AG04450 (cell line): ENCODE results near the gene TUBGCP3. TPM values are rescaled to one million over a fixed set of nuclear protein-coding genes. Genes with fewer than 3 reads are reported as not detected.

Experiments
- CTCF ChIA-PET: fragments of 300-600, 350-600 bp; formaldehyde crosslinking; extraction: SDS; loops from one replicate; lab custom pipeline; 2022; ENCODE audit warnings: antibody characterized with exemption, inconsistent platforms; lab: Charles Lee
- POLR2A ChIA-PET: fragments of 350-600 bp; formaldehyde crosslinking; extraction: SDS; loops from one replicate; lab custom pipeline; 2021; ENCODE audit warnings: antibody characterized with exemption, inconsistent platforms; lab: Yijun Ruan, JAX
- DNase-seq: peaks from one replicate; pipeline ENCODE4 v3.0.0-alpha.2; 2011; ENCODE audit warnings: low read depth, low spot score
- H3K27ac ChIP-seq: one replicate; pipeline ENCODE4 v1.5.1; 2012; ENCODE audit warnings: low read depth, low read length, control low read depth
- H3K27me3 ChIP-seq: one replicate; pipeline ENCODE4 v1.6.0; 2012; ENCODE audit warnings: low read length; ENCODE audit not compliant: control insufficient read depth, insufficient read depth
- H3K4me3 ChIP-seq: 2 replicates; pipeline ENCODE4 v1.5.1; 2011; ENCODE audit warnings: mild to moderate bottlenecking, low read depth, low read length, control low read depth
- H3K9me3 ChIP-seq: 2 replicates; pipeline ENCODE4 v1.5.1; 2012; ENCODE audit warnings: low read length; ENCODE audit not compliant: control insufficient read depth, insufficient read depth
- polyA plus RNA-seq: library from polyadenylated mRNA; depleted of rRNA; stranded (reverse); fragments of >200 nt; gene quantifications from 2 replicates; pipeline ENCODE4 v1.2.3, GENCODE V29; 2011
- TF ChIP-seq, protein P1 (sequence below): IDR thresholded peaks from 2 replicates; pipeline ENCODE4 v1.5.1; 2011; ENCODE audit warnings: low read depth, low read length, control low read depth, inconsistent platforms

The TUBGCP3 gene
- polyA plus RNA-seq, 1 experiment = 11.3 TPM

DNA sequence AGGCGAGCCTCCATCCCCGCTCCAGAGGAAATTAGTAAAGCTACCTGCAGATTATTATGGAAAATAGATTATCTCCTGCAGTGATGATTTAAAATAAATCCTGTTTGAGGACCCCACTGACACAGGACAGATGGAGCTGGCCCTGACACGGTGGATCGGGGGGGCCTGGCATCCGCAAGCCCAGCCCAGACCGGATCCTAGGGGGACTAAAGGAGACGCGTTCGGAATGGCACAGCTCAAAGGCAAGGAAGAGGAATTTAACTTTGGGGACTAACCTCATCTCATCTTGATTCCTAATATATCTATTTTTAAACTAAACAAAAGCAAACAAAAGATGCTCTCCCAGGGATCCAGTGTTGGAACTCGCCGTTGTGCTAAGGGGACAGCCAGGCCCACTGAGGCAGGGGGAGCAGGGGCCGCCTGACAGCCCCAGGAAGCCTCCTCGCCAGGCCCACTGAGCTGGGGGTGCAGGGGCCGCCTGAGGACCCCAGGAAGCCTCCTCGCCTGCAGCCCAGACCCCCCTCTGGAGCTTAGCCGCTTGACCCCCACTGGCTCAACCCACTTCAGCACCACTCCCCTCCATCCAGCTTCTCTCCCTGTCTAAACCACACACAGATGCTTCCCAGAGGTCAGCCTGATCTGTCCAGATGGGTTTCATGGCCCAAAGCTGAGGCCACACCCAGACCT is 133.2 kb downstream of the TUBGCP3 start:
- peaks cover 37% of the 10 kb centered on the region for H3K9me3 ChIP-seq
- ChIA-PET CTCF (no interaction called here), POLR2A (no interaction called here)
- H3K27me3 ChIP-seq = no peaks in the 10 kb centered on the region
- H3K27ac ChIP-seq = no peak overlapping the region
- TF ChIP-seq, protein P1, sequence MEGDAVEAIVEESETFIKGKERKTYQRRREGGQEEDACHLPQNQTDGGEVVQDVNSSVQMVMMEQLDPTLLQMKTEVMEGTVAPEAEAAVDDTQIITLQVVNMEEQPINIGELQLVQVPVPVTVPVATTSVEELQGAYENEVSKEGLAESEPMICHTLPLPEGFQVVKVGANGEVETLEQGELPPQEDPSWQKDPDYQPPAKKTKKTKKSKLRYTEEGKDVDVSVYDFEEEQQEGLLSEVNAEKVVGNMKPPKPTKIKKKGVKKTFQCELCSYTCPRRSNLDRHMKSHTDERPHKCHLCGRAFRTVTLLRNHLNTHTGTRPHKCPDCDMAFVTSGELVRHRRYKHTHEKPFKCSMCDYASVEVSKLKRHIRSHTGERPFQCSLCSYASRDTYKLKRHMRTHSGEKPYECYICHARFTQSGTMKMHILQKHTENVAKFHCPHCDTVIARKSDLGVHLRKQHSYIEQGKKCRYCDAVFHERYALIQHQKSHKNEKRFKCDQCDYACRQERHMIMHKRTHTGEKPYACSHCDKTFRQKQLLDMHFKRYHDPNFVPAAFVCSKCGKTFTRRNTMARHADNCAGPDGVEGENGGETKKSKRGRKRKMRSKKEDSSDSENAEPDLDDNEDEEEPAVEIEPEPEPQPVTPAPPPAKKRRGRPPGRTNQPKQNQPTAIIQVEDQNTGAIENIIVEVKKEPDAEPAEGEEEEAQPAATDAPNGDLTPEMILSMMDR = no peak
- DNase-seq = no peak
- H3K4me3 ChIP-seq = no peak overlapping the region

DNA sequence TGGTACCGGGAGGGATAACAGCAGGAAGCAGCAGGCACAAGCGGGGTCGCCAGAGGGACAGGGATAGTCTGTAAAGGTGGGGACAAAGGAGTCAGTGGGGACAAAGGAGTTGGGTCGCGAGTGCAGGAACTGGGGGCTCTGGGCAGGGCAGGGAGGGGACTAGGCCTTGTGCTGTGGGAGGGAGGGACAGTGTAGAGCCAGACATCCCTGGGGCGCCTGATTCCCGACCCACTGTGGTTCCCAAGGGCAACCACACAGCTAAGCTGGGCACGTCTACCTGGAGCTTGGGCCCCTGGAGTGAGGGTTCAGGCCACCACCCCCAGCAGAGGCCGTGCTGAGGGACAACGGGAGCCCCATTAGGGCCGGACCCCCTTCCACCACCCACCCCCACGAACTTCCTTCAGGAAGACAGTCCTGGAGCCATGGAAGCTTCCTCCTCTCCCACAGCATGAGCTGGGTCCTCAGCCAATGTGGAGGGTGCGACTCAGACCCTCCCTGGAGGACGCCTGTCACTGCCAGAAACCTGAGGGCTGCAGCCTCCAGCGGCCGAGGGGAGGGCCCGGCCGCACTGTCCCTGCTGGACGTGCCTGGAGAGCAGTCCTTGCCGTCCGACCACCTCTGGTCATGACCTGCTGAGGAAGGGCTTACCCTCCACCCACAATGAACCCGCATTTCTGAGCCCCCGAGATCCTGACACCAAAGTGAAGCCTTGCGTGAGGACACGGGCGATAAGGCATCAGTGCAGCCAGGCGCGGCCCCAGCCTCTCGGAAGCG is 133.9 kb downstream of the TUBGCP3 start:
- no peak overlapping the region for H3K4me3 ChIP-seq
- H3K27me3 ChIP-seq = no peaks in the 10 kb centered on the region
- peaks cover 37% of the 10 kb centered on the region for H3K9me3 ChIP-seq
- no peak for DNase-seq
- ChIA-PET POLR2A (no interaction called here), CTCF (no interaction called here)
- TF ChIP-seq, protein P1 = no peak
- H3K27ac ChIP-seq = no peak overlapping the region

DNA sequence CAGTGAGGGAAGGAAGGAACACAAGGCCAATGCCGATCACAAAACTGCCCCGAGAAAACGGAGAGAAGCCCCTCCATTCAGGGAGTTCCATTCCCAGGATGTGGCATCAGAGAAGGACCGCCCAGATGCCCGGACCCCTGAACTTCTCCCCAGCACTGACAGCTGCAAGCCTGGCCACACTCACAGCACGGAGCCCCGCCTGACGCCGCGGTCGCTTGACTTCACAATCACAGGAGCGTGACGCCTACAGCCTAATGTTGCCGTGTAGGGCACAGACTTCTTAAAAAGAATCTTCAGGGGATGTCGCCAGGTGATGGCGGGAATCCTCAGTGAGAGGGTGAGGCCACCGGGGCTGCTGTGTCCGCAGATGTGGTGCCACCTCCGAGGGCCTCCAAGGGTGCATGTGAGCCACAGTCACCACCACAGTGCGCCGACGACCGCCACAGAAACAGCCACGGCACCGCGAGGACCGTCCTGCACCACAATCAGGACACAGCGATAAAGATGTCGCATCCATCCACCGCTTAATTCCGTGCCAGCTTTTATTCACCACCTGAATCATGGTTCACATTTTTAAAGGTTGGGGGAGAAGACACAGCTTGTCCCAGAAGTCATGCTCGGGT is 134.6 kb downstream of the TUBGCP3 start:
- POLR2A ChIA-PET = no interaction called here
- H3K4me3 ChIP-seq = no peak overlapping the region
- CTCF ChIA-PET = no interaction called here
- TF ChIP-seq, protein P1 = no peak
- no peak overlapping the region for H3K27ac ChIP-seq
- DNase-seq = no peak
- peaks cover 3% of the 10 kb centered on the region for H3K27me3 ChIP-seq
- H3K9me3 ChIP-seq = peaks cover 37% of the 10 kb centered on the region

DNA sequence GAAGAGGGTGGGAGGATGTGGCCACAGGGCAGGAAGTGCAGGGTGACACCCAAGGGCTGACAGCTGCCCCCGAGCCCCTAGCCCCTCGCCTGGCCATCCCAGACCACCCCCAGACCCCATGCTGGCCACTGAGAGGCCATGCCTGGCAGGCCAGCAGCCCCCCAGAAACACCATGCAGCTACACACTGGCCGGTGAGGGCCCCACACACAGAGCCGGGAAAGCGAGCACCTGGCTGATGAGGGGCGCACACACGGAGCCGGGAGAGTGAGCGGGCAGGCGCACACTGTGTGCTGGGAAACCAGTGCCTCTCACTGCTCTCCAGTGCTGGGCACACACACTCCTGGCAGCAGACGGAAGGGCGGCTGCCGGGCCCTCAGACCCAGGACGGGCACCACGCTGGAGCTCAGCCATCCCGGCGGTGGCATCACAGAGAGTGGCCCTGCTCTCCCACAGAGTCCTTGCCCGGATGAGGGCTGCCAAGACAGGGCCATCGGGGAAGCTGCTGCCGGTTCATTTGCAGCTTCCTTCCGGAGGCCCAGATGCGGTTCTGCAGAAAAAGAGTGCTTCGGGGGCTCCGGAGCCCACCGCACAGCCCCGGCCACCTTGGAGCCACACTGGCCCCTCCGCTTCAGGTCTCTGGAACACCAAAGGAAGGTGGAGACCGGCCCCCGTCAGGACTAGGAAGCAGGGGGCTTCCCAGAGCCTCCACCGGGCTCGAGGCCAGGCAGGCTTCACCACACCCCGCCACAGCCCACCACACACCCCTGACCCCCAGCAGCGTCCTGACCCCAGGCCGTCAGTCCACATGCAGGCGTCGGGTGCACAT is 135.4 kb downstream of the TUBGCP3 start:
- TF ChIP-seq, protein P1 = no peak
- peaks cover 3% of the 10 kb centered on the region for H3K27me3 ChIP-seq
- ChIA-PET POLR2A (no interaction called here), CTCF (no interaction called here)
- H3K4me3 ChIP-seq = no peak overlapping the region
- peaks cover 37% of the 10 kb centered on the region for H3K9me3 ChIP-seq
- no peak for DNase-seq
- no peak overlapping the region for H3K27ac ChIP-seq
